RPMI8226 (cell line): Measurements from ENCODE around the gene PCNT.
"Not testable (repeated sequence)": the region's sequence is repeated elsewhere in the genome, so short reads cannot be mapped to it uniquely, and the experiment has no call there.

Experiments used
- DNase-seq: peaks from one replicate; pipeline ENCODE4 v3.0.0-alpha.2; 2015

PCNT gene

DNA sequence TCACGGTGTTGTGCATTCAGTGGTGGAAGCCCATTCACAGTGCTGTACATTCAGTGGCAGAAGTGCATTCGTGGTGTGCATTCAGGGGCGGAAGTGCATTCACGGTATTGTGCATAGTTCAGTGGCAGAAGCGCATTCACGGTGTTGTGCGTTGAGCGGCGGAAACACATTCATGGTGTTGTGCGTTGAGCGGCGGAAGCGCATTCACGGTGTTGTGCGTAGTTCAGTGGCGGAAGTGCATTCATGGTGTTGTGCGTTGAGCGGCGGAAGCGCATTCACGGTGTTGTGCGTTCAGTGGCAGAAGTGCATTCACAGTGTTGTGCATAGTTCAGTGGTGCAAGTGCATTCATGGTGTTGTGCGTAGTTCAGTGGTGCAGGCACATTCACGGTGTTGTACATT is 60.6 kb downstream of the PCNT start:
- no peak for DNase-seq

DNA sequence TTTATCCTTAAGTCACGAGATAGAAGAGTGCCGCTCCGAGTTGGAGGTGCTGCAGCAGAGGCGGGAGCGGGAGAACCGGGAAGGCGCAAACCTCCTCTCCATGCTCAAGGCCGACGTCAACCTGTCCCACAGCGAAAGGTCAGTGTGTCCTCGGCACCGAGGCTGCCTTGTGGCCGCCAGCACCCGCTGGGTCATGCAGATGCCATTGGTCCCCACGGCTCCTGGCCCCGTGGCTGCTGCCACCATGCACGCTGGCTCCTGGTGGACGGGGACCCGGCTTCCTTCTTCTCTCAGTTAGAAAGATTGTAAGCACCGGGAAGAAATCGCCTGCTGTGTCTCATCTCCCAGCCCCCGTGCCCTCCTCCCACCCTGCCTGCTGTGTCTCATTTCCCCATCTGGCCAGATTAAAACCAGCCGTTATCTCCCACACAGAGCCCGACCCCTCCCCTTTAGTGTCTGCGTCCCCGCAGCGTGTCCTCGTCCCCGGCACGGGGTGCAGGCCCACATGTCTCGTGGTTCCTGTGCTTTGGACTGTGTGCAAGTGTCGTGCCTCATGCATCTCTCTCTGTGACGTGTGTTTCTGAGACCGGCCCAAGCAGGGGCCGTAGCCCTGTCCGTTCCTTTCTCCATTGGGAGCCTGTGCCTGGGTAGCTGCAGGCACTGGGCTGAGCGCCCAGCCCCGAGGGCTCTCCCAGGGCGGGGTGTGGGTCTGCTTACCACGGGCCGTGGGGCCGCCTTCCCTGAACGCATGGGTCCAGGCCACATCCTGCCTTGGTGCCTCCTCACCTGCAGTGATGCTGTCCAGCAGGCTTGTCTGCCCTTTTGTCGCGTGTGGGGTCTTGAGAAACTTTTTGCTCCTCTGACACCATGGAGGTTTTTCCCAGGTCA is 62.1 kb downstream of the PCNT start:
- DNase-seq = no peak

DNA sequence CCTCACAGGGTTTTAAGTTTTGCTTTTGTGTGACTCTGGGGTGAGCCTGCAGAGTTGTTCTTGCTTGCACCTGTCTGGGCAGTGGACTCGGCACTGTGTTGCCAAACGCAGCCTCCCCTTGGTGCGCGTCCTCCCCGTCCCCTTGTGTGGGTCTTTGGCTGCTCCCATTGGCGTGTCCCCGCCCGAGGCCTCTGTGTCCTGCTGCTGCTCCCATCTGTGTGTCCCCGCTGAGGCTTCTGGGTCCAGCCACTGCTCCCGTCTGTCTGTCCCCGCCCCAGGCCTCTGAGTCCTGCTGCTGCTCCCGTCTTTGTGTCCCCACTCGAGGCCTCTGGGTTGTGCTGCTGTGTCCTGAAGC is 62.8 kb downstream of the PCNT start:
- no peak for DNase-seq

DNA sequence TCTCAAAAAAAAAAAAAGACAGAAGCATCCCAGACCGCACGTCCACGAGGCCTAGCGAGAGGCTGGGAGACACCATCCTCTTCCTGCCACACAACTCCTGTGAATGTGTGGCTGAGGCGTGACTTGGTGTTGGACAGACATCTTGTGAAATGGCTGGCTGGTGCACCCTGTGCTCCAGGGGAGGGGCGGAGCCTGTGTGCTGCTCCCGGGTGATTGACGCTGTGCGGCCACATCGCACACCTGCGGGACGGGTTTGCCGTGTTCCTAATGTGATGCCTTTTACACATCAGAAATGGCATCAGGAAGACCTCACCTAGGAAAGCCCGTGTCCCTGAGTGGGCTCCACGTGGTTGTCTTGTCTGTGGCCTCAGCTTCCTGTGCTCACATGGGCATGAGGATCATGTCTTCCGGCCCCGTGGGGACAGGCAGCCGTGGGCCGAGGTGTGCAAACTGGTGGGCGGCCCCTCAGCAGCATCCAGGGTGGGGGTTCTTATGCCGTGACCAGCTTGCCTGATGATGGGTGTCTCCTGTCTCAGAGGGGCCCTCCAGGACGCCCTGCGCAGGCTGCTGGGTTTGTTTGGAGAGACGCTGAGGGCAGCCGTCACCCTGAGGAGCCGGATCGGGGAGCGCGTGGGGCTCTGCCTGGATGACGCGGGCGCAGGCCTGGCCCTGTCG is 64.4 kb downstream of the PCNT start:
- DNase-seq = no peak

DNA sequence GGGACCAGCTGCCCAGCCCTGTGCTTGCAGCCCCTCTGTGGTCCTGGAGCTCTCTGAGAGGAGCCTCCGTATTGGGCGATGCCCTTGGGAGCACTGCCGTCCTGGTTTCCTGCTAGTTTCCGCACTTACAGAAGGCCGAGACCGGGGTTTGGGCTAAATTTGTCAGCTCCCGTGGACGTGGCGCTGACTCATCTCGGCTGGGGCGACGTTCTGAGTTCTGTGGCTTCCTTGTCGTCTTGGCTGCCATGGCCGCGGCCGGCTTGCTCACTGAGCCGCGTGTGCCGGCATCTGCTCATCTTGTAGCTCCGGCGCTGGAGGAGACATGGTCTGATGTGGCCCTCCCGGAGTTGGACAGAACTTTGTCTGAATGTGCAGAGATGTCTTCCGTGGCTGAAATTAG is 64.9 kb downstream of the PCNT start:
- no peak for DNase-seq

DNA sequence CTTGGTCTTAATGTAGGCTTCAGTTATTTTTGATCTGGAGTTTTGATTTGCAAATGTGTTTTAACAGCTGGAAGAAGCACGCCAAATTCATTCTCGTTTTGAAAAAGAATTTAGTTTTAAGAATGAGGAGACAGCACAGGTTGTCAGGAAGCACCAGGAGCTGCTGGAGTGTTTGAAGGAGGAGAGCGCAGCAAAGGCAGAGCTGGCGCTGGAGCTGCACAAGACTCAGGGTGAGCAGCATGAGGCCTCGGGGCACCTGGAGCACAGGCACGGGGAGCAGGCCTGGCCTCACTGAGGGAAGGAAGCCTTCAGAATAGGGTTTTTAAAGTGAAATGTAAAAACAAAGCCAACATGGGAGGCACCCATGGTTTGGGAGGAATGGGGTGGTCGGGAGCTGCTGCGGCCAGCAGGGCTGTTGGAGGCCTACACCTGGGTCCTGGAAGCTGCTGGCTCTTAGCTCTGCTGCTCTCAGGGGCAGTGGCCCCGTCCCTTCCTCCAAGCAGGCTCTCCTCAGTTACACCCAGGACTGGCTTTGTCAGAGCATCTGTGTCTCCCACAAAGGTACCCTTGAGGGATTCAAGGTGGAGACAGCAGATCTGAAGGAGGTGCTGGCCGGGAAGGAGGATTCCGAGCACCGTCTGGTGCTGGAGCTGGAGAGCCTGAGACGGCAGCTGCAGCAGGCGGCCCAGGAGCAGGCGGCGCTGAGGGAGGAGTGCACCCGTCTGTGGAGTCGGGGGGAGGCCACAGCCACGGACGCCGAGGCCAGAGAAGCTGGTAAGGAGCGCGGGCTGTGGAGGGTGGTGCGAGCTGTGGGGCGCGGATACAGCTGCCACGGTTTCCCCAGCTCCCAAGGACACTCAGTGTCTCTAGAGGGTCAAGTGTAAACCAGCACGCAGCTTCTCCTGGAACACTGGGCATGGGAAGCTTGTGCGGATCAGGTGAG is 66.9 kb downstream of the PCNT start:
- no peak for DNase-seq

DNA sequence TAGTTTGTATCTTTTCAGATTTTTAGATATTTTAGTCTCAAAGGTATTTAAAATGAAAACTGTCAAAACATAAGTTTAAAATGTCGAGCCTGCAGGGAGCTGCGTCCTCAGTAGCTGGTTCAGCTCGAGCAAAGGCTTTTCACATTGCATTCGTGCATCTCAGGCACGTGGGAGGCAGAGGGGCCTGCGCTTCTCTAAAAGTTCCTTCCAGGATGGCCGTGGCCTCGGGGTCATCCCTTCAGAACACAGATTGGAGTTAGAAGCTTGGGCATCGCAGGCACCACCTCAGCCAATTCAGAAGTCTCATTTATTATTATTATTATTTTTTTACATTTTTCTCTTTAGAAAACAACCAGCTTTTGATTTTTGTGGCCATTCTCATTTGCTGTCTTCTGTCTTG is 67.8 kb downstream of the PCNT start:
- no peak for DNase-seq

DNA sequence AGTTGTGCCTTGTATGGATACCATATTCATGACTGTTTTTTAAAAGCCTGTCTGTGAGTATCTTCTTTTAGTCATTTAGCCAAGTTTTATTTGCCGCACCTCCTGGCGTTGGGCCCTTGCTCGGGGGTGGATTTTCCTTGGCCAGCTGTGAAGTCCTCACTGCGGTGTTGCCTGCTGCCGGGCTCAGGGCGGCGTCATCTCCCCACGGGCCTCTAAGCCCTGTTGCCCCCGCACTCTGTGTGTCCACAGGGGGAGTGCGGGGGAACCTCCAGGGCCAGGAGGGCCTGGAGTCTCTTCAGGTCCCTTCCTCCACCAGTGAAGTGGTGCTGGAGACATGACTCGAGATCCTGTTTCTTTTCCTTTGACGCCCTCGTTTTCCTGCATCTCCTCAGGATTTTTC is 69.0 kb downstream of the PCNT start:
- no peak for DNase-seq

DNA sequence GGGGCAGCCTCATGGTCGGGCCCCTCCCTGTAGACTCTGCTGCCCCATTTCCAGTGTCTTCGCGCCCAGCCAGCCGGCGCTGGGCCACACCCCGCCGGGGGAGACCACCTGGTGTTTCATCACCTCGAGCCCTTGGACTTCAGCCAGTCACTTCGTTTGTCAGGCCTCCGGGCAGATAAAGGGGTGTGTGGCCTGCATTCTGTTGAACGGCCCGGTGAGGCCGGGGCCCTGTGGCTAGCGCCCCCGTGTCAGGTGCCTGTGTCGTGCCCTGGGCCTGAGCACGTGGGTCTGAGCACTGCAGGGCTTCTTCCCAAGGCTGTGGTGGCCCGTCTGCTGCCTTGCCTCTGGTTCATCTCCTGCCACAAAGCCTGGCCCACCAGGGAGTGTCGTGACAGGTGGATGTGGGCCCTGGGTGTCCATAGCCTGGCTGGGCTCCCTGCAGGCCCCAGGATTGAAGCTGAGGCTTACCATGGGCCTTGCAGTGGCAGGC is 69.5 kb downstream of the PCNT start:
- DNase-seq = no peak

DNA sequence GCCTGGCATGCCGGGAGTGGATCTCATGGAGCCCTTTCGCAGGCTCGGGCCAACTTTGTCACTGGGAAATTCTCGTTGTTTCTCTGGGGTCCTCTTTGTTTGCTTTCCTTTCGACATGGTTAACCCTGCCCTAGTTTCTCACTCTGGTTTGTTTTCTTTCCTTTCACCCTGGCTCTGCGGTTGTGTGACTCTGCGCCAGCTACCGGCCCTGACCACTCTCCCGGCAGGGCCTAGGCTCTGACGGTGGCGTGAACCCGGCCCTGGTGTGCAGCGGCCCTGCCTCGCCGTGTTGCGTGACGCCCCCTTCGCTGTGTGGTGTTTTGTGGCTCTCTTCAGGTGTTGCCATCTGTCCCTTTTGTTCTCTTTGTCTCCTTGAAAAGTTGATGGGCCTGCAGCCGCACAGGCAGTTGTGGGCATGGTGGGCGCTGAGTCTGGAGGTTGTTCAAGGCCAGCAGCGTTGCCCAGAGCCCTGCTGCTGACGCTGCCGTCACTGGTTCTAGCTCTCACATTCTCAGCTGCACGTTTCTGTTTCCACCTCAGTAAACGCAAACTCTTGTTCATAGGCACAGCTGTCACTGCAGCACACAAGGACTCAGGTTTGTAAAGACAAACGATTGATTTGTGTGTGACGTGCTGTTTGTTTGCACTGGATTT is 70.1 kb downstream of the PCNT start:
- no peak for DNase-seq

DNA sequence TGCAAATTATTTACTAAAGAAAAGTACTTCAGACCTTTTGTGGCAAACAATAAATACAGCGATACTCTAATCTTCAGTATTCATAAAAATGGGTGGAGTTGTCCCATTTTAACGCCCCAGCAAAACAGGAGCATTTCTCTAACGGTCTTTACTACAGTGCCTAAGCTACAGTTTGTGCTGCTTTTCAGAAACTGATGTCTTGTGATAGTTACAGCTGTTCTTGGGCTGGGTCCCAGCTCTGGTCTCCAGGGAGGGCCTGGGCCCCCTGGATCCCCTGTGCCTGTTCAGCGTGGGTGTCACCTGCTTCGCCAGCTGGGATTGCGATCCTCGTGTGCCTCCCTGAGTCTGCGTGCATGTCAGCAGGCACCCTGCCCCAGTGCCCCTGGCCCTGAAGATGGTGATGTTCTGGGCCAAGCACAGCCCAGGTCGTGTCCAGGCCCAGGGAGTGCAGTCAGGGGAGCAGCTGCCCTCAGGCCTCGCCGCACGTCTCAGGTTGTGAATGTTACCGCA is 70.7 kb downstream of the PCNT start:
- no peak for DNase-seq

DNA sequence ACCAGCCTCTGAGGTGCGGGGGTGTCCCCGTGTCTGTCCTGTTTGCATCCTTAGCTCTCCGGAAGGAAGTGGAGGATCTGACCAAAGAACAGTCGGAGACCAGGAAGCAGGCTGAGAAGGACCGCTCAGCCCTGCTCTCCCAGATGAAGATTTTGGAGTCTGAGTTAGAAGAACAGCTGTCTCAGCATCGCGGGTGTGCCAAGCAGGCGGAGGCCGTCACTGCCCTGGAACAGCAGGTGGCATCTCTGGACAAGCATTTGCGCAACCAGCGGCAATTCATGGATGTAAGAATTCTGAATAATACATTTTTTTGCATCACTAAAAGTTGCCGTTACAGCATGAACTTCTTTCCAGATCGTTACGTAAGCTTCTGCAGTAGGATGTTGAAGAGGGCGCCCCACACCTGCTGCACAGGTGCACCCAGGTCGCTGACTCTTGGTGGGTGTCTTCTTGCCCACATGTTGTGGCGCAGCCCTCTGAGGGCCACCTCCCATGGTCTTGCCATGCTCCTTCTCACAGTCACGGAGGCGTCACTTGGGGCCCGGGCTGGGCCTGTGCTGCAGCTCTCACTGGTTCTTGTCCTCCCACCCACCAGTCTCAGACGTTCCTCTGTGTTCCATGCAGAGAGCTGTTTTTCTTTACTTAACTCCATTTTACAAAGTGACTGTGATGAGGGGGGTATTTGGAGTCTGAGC is 73.4 kb downstream of the PCNT start:
- DNase-seq = no peak

DNA sequence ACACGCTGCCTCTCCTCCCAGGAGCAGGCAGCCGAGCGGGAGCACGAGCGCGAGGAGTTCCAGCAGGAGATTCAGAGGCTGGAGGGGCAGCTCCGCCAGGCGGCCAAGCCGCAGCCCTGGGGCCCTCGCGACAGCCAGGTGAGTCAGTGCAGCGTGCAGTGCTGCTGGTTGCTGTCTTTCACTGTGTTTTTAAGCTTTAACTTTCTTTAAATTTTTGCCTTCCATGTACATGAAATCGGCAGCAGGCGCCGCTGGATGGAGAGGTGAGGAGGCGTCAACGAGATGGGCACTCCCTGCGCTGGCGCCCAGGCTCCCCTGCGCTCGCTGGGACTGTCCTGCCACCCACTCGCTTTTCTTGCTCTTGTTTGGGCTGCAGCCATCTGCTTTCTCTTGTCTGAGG is 74.0 kb downstream of the PCNT start:
- no peak for DNase-seq

DNA sequence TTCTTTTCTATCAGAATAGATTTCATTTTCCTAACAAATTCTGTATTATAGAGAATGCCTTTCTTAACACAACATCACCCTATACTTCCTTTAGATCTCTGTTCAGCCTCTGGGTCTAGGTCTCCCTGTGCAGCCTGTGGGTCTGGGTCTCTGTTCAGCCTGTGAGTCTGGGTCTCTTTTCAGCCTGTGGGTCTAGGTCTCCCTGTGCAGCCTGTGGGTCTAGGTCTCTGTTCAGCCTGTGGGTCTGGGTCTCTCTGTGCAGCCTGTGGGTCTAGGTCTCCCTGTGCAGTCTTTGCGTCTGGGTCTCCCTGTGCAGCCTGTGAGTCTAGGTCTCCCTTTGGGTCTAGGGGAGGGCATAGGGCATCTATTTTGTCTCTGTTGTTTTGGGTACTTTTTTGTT is 75.2 kb downstream of the PCNT start:
- no peak for DNase-seq

DNA sequence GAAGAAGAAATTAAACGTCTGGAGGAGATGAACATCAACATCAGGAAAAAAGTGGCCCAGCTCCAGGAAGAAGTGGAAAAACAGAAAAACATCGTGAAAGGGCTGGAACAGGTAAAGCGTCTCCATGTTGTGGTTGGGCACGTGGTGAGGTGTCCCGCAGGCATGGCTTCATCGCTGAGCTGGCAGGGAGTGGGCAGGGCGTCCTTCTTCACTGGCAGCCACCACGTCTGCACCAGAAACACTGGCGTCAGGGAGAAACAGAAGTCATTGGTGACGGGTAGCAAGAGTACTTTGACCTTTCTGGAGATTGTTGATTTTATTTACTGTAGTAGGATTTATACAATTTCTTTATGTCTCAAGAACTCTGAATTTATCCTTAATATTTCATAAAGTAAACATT is 75.7 kb downstream of the PCNT start:
- no peak for DNase-seq

DNA sequence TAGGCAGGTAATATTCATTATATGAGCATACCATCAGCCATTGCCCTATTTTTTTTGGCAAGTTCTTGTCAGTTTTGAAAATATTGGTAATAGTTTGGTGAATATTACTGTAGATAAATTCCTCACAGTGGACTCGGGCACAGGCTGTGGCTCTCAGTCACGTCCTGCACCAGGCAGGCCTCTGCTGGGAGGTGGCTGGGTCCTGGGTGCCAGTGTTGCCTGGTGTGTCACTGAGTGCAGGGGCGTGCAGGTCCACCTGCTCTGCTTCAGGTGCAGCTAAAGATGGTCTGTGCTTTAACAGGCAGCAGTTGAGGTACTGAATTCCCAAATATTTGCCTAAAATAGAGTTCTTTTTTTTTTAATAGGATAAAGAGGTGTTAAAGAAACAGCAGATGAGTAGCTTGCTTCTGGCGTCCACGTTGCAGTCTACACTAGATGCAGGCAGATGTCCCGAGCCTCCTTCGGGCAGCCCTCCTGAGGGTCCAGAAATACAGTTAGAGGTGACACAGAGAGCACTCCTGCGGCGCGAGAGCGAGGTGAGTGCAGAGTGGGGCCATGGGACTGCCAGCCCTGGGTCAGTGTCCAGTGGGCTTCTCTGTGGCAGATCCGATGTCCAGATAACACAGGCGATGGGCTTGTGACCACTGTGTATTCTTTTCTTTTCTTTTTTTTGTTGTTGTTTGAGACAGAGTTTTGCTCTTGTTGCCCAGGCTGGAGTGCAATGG is 77.4 kb downstream of the PCNT start:
- DNase-seq = no peak

DNA sequence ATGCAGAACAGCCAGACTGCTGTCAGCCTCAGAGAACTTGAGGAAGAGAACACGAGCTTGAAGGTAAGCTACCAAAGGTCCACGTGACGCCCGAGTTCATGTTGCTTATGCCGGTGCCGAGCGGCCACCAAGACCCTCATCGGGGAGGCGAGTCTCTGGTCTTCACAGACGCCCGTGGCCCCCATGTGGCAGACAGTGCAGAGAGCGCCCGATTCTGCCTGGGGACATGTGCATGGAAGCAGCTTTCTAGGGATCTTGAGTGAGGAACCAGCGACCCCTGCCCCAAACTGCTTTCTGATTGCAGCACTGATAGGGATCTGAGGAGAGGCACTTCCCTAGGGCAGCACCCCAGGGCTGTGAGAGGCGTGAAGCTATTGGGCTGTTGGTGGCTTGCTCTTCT is 78.5 kb downstream of the PCNT start:
- DNase-seq = no peak

DNA sequence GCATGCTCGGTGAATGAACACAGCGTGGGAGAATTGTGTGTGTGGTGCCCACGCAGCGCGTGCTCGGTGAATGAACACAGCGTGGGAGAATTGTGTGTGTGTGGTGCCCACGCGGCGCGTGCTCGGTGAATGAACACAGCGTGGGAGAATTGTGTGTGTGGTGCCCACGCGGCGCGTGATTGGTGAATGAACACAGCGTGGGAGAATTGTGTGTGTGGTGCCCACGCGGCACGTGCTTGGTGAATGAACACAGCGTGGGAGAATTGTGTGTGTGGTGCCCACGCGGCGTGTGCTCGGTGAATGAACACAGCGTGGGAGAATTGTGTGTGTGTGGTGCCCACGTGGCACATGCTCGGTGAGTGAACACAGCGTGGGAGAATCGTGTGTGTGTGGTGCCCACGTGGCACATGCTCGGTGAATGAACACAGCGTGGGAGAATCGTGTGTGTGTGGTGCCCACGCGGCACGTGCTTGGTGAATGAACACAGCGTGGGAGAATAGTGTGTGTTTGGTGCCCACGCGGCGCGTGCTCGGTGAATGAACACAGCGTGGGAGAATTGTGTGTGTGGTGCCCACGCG is 79.4 kb downstream of the PCNT start:
- not testable (repeated sequence) for DNase-seq

DNA sequence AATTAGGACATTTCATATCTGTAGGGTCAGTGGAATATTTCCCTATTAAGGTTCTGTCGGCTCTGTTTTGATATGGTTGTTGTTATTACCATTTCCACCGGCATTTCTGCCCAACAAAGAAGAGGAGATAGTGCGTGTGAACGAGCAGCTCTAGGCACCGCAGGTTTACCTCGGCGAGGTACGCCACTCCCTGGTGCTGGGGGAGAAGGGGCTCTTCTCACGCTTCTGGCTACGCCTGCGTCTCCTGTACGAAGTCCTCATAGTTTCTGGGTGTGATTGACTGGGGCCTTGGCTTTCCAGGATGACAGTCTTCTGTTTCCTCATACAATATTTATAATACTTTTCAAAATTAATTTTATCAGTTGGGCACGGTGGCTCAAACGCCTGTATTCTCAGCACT is 80.3 kb downstream of the PCNT start:
- DNase-seq = no peak

DNA sequence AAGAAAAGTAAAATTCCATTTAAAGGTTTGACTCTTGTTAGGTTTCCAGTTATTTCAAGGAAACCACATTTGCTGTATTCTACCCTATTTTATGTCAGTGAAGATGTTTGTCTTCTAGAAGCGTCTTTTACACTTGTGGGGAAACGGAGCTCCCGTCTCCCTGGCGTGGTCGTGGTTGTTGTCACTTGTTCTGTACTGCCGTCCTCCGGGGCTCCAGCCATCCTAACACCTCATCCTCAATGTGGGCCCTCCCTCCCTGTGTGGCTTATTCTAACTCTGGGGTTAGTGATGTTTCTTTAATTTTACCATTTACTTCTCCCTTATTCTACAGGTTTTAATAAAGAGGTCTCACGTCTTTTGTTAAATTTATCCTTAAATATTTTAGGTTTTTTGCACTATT is 82.0 kb downstream of the PCNT start:
- DNase-seq = no peak
